Common myeloid progenitor, CD34-positive (primary cell): ENCODE data around the gene SPC24.
"Not testable (repeated sequence)": the region's sequence is repeated elsewhere in the genome, so short reads cannot be mapped to it uniquely, and the experiment has no call there.

Experiments used
- CTCF ChIA-PET: fragments of 350-600 bp; sonication (Branson Sonifier 250); formaldehyde crosslinking; loops from one replicate; lab custom pipeline; 2021; ENCODE audit warnings: antibody characterized with exemption; lab: Charles Lee
- POLR2A ChIA-PET: fragments of 350-600 bp; sonication (Branson Sonifier 250); formaldehyde crosslinking; loops from one replicate; lab custom pipeline; 2021; ENCODE audit warnings: antibody characterized with exemption; lab: Charles Lee
- DNase-seq, 3 donors: peaks; one replicate each; pipeline versions ENCODE4 v3.0.0 to v3.0.0-alpha.2; 2013
- H3K27ac ChIP-seq, 2 experiments: 1 replicate in 1 of 2; 2 replicates in 1 of 2; pipeline ENCODE4 v1.7.0; 2013; ENCODE audit warnings: inconsistent platforms in 2 of 2, low read length in 2 of 2, mild to moderate bottlenecking in 2 of 2, low read depth in 1 of 2, moderate library complexity in 1 of 2; ENCODE audit not compliant: severe bottlenecking in 2 of 2, insufficient read depth in 1 of 2, poor library complexity in 1 of 2
- H3K27me3 ChIP-seq, 5 experiments: replicated peaks in 2 of 5; 1 replicate in 3 of 5; 2 replicates in 2 of 5; pipeline versions ENCODE4 v1.6.1 to v1.7.0; 2013; ENCODE audit warnings: low read length in 4 of 5, mild to moderate bottlenecking in 2 of 5, moderate library complexity in 2 of 5, inconsistent platforms in 1 of 5; ENCODE audit not compliant: insufficient read depth in 5 of 5, control insufficient read depth in 4 of 5
- H3K36me3 ChIP-seq, 4 experiments: 1 replicate in 2 of 4; 2 replicates in 2 of 4; pipeline versions ENCODE4 v1.6.1 to v1.7.0; 2013; ENCODE audit warnings: low read length in 3 of 4, control low read depth in 1 of 4, mild to moderate bottlenecking in 1 of 4; ENCODE audit not compliant: control insufficient read depth in 4 of 4, insufficient read depth in 4 of 4
- H3K4me1 ChIP-seq, 4 experiments: 1 replicate in 3 of 4; 2 replicates in 1 of 4; pipeline versions ENCODE4 v1.6.1 to v1.7.1; 2013; ENCODE audit warnings: low read length in 3 of 4, mild to moderate bottlenecking in 3 of 4, control low read depth in 1 of 4, inconsistent platforms in 1 of 4, moderate library complexity in 1 of 4; ENCODE audit not compliant: control insufficient read depth in 4 of 4, insufficient read depth in 4 of 4; ENCODE audit errors: control extremely low read depth in 1 of 4
- H3K4me3 ChIP-seq, 7 experiments: 1 replicate in 4 of 7; 2 replicates in 3 of 7; pipeline versions ENCODE4 v1.5.1 to v1.7.0; 2013; ENCODE audit warnings: mild to moderate bottlenecking in 7 of 7, low read length in 6 of 7, moderate library complexity in 6 of 7, inconsistent platforms in 2 of 7, low read depth in 2 of 7, control low read depth in 1 of 7; ENCODE audit not compliant: insufficient read depth in 4 of 7, control insufficient read depth in 1 of 7; ENCODE audit errors: extremely low read depth in 1 of 7
- H3K9me3 ChIP-seq, 5 experiments: 1 replicate in 4 of 5; 2 replicates in 1 of 5; pipeline versions ENCODE4 v1.6.1 to v1.7.1; 2013; ENCODE audit warnings: low read length in 4 of 5, mild to moderate bottlenecking in 2 of 5, inconsistent platforms in 1 of 5, low read depth in 1 of 5, moderate library complexity in 1 of 5; ENCODE audit not compliant: control insufficient read depth in 4 of 5, insufficient read depth in 2 of 5; ENCODE audit errors: control extremely low read depth in 1 of 5
- WGBS: methylation state at CpG from one replicate; pipeline ENCODE4 v1.1.5; 2013; ENCODE audit not compliant: insufficient coverage; 5-methylcytosine and 5-hydroxymethylcytosine counted together

SPC24 gene

DNA sequence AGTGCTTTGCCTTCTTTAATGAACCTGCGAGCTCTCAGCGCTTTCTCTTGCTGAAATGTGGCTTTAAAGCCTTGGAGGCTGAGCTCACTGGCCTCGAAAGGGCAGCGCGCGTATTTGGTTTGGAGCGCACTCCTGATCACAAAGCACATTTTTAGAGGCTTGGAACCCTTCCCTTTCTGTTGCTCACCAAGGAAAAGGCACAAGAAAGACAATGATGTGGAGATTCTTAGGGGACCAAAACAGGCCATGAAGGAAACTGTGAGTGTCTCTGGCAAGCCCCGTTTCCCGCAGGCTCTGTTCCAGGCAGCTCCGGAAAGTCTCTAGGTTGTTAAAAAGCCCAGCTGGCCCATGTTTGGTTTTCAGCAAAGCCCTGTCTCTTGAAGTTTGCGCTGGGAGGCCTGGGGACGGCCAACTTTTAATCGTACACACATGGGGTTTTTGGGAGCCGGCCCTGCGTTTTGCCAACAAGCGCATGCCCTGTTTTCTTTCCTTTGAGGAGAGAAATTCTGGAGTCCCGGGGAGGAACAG is 9.4 kb upstream of the SPC24 start:
- WGBS, result 93% methylated on average over 12 of the region's 17 CpGs
- H3K4me3 ChIP-seq, result no peak overlapping the region
- H3K4me1 ChIP-seq, result no peaks in the 10 kb centered on the region
- no peak overlapping the region for H3K27ac ChIP-seq
- no peaks in the 10 kb centered on the region for H3K27me3 ChIP-seq
- H3K9me3 ChIP-seq, result peaks cover 0 to 1% (median 0%) of the 10 kb centered on the region in 5 experiments
- DNase-seq, result no peak
- CTCF ChIA-PET, result interaction anchor here (1.0 to 1.6 kb wide), 2 partner anchors 9 to 39 kb away, joined by 3 to 8 read pairs; partner anchors contain the start of gene SPC24
- POLR2A ChIA-PET, result no interaction called here
- H3K36me3 ChIP-seq, result peaks cover 2 to 25% (median 5%) of the 10 kb centered on the region in 4 experiments

- ChIA-PET POLR2A (interaction anchor here (0.6 kb wide), 1 partner anchor 25 kb away, joined by 4 read pairs; no protein-coding TSS in a partner anchor), CTCF (interaction anchor here (1.0 to 2.0 kb wide), 4 partner anchors 8 to 129 kb away, joined by 3 to 8 read pairs (median 4); partner anchors contain the start of gene SPC24)
- no peaks in the 10 kb centered on the region for H3K4me1 ChIP-seq
- peaks cover 0 to 1% (median 0%) of the 10 kb centered on the region in 5 experiments for H3K9me3 ChIP-seq
- H3K27me3 ChIP-seq, result no peaks in the 10 kb centered on the region
- peaks cover 0 to 21% (median 3%) of the 10 kb centered on the region in 4 experiments for H3K36me3 ChIP-seq
- WGBS, result 98% methylated on average over 10 of the region's 11 CpGs
- no peak overlapping the region for H3K27ac ChIP-seq
- DNase-seq, result no peak
- no peak overlapping the region for H3K4me3 ChIP-seq
These were observed 8.7 kb upstream of the SPC24 start for GRCh38 chr19:11164296-11164695.

DNA sequence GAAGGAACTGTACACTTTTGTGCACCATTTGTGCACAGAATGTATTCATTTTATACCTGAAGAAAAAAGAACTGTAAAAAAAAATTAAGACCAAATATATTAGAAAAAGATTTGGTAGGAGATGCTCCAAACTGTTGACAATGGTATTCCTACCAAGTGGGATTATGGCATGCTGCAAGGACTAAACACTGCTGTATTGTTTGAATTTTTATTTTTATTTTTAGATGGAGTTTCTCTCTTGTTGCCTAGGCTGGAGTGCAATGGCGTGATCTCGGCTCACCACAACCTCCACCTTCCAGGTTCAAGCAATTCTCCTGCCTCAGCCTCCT is 4.8 kb upstream of the SPC24 start:
- POLR2A ChIA-PET, result not testable (repeated sequence)
- WGBS, result no CpG with 5 or more reads among the region's 2 CpGs
- CTCF ChIA-PET, result interaction anchor here (0.6 to 1.3 kb wide), 2 partner anchors 22 to 30 kb away, joined by 3 read pairs; no protein-coding TSS in a partner anchor

DNA sequence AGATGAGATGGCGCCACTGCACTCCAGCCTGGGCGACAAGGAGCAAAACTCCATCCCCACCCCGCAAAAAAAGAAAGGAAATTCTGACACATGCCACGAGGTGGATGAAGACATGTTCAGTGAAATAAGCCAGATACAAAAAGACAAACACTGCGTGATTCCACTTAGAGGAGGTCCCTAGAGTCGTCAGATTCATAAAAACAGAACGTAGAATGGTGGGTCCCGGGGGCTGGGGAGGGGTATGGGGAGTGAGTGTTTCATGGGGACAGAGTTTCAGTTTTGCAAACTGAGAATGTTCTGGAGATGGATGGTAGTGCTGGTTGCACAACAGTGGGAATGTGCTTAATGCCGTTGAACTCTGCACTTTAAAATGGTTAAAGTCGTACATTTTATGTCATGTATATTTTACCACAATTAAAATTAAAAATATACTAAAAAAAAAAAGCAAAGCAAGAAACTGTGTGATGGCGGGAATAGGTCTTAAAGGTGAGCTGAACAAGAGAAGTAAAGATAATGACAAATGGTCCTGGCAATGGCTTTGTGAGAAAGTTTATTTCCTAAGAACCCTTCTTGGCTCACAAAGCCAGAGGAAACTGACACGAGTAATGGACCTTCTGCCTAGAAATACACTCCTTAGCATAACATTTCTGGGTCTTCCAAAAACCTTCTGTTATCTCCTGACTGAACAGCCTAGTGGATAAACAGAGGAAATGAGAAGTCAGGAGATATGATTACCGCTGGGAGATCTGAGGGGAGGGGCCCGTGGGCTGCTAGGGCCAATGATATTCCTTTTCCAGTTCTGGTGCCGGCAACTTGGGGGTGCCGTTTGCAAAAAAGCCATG is 4.2 kb upstream of the SPC24 start:
- Histone ChIP-seq H3K36me3 (peaks cover 0 to 3% (median 0%) of the 10 kb centered on the region in 4 experiments), H3K4me1 (peaks cover 0 to 12% (median 10%) of the 10 kb centered on the region in 4 experiments), H3K27ac (no peak overlapping the region), H3K27me3 (no peaks in the 10 kb centered on the region), H3K9me3 (peaks cover 0 to 1% (median 0%) of the 10 kb centered on the region in 5 experiments), H3K4me3 (no peak overlapping the region)
- ChIA-PET POLR2A (no interaction called here), CTCF (interaction anchor here (0.6 to 1.3 kb wide), 2 partner anchors 22 to 31 kb away, joined by 3 read pairs; no protein-coding TSS in a partner anchor)
- DNase-seq, result no peak
- 86% methylated on average over 10 of the region's 16 CpGs for WGBS

More for the DNA sequence above, 4.8 kb upstream of the SPC24 start:
- H3K4me3 ChIP-seq, DNase-seq, H3K4me1 ChIP-seq, H3K9me3 ChIP-seq, H3K27me3 ChIP-seq, H3K27ac ChIP-seq, H3K36me3 ChIP-seq: not testable (repeated sequence)

GRCh38 chr19:11154683-11155047 is 917 bp downstream of the SPC24 start:
- no peak for DNase-seq
- POLR2A ChIA-PET, result no interaction called here
- Histone ChIP-seq H3K27me3 (no peaks in the 10 kb centered on the region), H3K4me3 (peak overlapping the region in 5 of 7 experiments; percentile 9 to 96 (median 89)), H3K9me3 (no peaks in the 10 kb centered on the region), H3K36me3 (peaks cover 0 to 12% (median 0%) of the 10 kb centered on the region in 4 experiments), H3K27ac (peak overlapping the region in 1 of 2 experiments; percentile 70), H3K4me1 (peaks cover 0 to 20% (median 15%) of the 10 kb centered on the region in 4 experiments)
- WGBS, result 64% methylated on average over 6 of the region's 6 CpGs
- CTCF ChIA-PET, result interaction anchor here (0.8 to 1.6 kb wide), 3 partner anchors 10 to 25 kb away, joined by 3 read pairs; no protein-coding TSS in a partner anchor

- H3K27ac ChIP-seq, result no peak overlapping the region
- ChIA-PET POLR2A (no interaction called here), CTCF (interaction anchor here (1.2 to 1.9 kb wide), 3 partner anchors 9 to 52 kb away, joined by 3 to 6 read pairs (median 3); no protein-coding TSS in a partner anchor)
- H3K4me3 ChIP-seq, result no peak overlapping the region
- no peak for DNase-seq
- H3K27me3 ChIP-seq, result no peaks in the 10 kb centered on the region
- H3K4me1 ChIP-seq, result peaks cover 0 to 20% (median 15%) of the 10 kb centered on the region in 4 experiments
- 96% methylated on average over 10 of the region's 11 CpGs for WGBS
- H3K9me3 ChIP-seq, result no peaks in the 10 kb centered on the region
- peaks cover 0 to 25% (median 5%) of the 10 kb centered on the region in 4 experiments for H3K36me3 ChIP-seq
These were observed 3.1 kb downstream of the SPC24 start for GRCh38 chr19:11152318-11153062.
